Ishikawa (cell line): ENCODE data around the gene CARHSP1.

Experiments used
- CEBPB ChIP-seq: IDR thresholded peaks from 2 replicates; pipeline ENCODE4 v1.6.1; 2012
- CREB1 ChIP-seq: IDR thresholded peaks from 2 replicates; pipeline ENCODE4 v1.6.1; 2012; ENCODE audit warnings: low read depth
- EGR1 ChIP-seq: IDR thresholded peaks from 2 replicates; pipeline ENCODE4 v1.6.1; 2012
- EP300 ChIP-seq: IDR thresholded peaks from 2 replicates; pipeline ENCODE4 v1.6.1; 2012; ENCODE audit warnings: borderline replicate concordance
- FOXM1 ChIP-seq: IDR thresholded peaks from 2 replicates; pipeline ENCODE4 v1.6.1; 2012; ENCODE audit warnings: low read depth, borderline replicate concordance
- NFIC ChIP-seq: IDR thresholded peaks from 2 replicates; pipeline ENCODE4 v1.6.1; 2012
- RAD21 ChIP-seq: IDR thresholded peaks from 2 replicates; pipeline ENCODE4 v1.6.1; 2012; ENCODE audit warnings: low read depth
- TAF1 ChIP-seq: IDR thresholded peaks from 2 replicates; pipeline ENCODE4 v1.6.1; 2012; ENCODE audit warnings: low read depth, mild to moderate bottlenecking
- TCF12 ChIP-seq: IDR thresholded peaks from 2 replicates; pipeline ENCODE4 v1.6.1; 2012; ENCODE audit warnings: low read depth
- TEAD4 ChIP-seq: IDR thresholded peaks from 2 replicates; pipeline ENCODE4 v1.6.1; 2012
- YY1 ChIP-seq: IDR thresholded peaks from 2 replicates; pipeline ENCODE4 v1.6.1; 2012; ENCODE audit warnings: low read depth
- ZBTB7A ChIP-seq: IDR thresholded peaks from 2 replicates; pipeline ENCODE4 v1.6.1; 2012; ENCODE audit warnings: low read depth
- TF ChIP-seq, protein P1 (sequence below): IDR thresholded peaks from 2 replicates; pipeline ENCODE4 v1.6.1; 2012; ENCODE audit warnings: low read depth, mild to moderate bottlenecking
- TF ChIP-seq, protein P2 (sequence below): IDR thresholded peaks from 2 replicates; pipeline ENCODE4 v1.6.1; 2012
- TF ChIP-seq, protein P3 (sequence below): IDR thresholded peaks from 2 replicates; pipeline ENCODE4 v1.6.1; 2012

Gene CARHSP1

DNA sequence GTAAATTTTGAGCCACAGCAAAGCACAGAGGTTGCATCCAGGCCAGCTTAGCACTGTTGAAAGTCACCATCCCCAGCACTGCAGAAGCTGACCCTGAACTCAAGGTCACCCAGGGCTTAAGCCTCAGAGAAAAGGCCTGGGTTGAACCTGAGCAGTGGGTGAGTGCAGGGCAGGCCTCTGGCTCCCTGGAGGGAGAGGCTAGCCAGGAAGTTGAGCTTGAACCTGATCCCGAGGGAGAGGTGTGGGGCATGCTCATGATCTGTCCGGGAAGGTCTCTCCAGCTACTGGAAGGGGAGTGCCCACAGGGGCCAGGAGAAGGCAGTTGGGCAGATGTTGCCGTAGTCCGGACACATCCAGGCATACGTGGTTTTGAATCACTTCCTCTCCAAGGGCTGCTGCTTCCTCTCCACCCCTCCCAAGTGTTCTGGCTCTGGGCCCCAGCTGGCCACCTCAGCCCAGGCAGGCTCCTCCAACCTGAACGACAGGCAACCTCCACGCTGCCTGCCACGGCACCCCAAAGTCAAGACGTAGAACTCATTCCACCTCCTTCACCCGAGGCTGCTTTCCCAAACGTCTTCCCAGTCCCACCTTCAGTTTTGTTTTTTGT is 18.4 kb downstream of the CARHSP1 start:
- no peak for TF ChIP-seq CEBPB

DNA sequence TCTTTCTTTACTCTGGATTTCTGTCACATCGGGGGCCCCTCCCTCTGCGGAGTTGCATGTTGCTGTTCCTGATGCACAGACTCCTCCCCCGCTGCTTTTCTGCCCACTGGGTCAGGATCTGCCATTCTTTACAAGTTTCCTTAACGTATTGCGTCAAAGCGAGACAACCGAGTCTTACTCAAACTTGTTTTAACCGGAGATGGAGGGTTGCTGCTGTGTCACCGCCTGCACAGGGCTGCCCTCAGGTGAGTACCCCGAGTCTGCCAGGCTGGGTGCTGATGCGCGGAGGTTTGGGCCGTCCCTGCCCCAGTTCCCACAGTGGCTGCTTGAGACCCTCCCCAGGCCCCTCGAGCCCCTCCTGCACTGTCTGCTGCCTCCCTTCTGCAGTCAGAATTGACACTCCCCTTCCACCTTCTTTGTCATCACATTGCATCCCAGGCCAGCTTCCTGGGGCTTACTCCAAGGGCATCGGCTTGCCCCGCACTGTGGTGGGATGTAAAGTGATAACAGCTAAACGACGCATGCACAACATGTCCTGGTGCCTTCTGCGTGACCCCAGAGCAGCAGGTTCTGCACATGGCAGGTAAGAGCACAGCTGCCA is 19.3 kb downstream of the CARHSP1 start:
- TF ChIP-seq EGR1 (no peak), TEAD4 (no peak), CREB1 (no peak), YY1 (no peak), EP300 (no peak), TCF12 (no peak), CEBPB (no peak), FOXM1 (no peak), NFIC (no peak), RAD21 (no peak), ZBTB7A (no peak), TAF1 (no peak)
- TF ChIP-seq, protein P1, sequence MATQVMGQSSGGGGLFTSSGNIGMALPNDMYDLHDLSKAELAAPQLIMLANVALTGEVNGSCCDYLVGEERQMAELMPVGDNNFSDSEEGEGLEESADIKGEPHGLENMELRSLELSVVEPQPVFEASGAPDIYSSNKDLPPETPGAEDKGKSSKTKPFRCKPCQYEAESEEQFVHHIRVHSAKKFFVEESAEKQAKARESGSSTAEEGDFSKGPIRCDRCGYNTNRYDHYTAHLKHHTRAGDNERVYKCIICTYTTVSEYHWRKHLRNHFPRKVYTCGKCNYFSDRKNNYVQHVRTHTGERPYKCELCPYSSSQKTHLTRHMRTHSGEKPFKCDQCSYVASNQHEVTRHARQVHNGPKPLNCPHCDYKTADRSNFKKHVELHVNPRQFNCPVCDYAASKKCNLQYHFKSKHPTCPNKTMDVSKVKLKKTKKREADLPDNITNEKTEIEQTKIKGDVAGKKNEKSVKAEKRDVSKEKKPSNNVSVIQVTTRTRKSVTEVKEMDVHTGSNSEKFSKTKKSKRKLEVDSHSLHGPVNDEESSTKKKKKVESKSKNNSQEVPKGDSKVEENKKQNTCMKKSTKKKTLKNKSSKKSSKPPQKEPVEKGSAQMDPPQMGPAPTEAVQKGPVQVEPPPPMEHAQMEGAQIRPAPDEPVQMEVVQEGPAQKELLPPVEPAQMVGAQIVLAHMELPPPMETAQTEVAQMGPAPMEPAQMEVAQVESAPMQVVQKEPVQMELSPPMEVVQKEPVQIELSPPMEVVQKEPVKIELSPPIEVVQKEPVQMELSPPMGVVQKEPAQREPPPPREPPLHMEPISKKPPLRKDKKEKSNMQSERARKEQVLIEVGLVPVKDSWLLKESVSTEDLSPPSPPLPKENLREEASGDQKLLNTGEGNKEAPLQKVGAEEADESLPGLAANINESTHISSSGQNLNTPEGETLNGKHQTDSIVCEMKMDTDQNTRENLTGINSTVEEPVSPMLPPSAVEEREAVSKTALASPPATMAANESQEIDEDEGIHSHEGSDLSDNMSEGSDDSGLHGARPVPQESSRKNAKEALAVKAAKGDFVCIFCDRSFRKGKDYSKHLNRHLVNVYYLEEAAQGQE: no peak
- TF ChIP-seq, protein P2, sequence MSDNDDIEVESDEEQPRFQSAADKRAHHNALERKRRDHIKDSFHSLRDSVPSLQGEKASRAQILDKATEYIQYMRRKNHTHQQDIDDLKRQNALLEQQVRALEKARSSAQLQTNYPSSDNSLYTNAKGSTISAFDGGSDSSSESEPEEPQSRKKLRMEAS: no peak
- TF ChIP-seq, protein P3, sequence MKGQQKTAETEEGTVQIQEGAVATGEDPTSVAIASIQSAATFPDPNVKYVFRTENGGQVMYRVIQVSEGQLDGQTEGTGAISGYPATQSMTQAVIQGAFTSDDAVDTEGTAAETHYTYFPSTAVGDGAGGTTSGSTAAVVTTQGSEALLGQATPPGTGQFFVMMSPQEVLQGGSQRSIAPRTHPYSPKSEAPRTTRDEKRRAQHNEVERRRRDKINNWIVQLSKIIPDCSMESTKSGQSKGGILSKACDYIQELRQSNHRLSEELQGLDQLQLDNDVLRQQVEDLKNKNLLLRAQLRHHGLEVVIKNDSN: no peak

DNA sequence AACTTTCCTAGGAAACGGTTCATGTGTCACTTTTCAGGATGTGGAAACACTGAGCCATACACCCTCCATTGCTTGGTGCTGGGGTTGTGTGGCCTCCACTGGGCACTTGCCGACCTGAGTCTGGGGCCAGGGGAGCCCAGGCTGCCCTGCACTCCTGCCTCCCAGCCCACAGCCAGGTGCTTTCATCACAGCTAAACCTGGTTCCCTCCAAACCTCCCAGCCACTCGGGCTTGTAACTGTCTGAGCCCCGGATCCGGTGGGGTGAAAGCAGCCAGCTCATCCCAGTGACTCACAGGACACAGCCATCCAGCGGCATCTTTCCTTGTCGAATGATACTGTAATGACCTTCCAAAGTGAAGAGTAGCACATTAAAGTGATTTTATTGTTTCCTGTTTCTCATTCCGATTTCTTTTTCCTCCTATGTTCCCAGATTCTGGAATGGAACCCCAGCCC is 19.8 kb downstream of the CARHSP1 start:
- TF ChIP-seq, protein P2: no peak
- TF ChIP-seq FOXM1 (no peak), RAD21 (no peak), TEAD4 (no peak), NFIC (no peak), EP300 (no peak), ZBTB7A (no peak), CREB1 (no peak), EGR1 (no peak), TCF12 (no peak)
- TF ChIP-seq, protein P1: no peak
- TF ChIP-seq, protein P3: no peak

DNA sequence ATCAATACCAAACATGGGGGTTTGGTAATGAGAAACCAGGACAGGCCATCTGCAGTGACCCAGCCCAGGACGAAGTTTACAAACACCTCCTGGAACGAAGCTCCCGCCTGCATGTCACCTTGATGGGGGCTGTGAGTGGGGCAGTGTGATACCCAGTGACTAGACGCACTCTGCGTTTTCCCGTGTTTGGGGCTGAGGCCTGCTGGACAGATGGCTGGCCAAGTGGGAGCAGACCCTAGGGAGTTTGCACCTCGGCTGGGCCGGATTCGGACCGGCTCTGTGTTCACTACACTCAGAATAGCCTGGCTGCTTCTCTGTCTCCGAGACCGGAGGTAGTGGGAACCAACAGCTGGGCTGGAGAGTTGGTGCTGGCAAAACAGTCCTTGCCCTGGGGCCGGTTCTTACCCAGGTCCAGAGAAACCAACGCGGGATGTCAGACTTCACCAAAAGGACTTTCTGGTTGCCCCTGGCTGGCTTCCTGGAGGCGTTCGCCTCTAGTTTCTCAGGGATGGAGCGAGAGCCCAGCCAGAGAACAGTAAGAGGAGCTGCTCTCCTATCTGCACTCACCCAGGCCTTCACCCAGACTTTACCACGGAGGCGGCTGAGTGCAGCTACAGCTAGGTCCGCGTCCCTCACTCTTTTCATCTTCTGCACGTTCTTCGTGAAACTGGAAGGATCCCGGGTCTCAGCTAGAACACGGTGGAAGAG is 20.4 kb downstream of the CARHSP1 start:
- TF ChIP-seq YY1 (no peak), FOXM1 (no peak), TCF12 (no peak)

DNA sequence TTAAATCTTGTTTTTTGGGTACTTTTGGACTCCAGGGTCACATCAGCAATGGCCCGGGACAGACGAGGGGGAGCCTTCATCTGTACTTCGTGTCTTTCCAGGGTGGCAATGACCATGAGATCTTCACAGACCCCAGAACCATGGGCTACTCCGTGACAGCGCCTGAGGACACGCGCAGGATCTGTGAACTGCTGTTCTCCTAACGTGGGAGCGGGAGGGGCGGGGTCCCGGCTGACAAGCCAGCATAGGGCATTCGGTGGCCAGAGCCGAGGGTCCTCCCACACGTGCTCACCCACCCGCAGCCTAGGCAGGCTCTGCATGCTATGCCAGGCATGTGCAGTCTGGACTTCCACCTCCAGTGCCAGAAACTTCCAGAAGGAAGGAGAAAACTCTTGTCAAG is 21.2 kb downstream of the CARHSP1 start:
- no peak for TF ChIP-seq YY1
- TF ChIP-seq, protein P1: no peak
- TF ChIP-seq, protein P2: no peak
- no peak for TF ChIP-seq CEBPB
- TF ChIP-seq EGR1: no peak
- no peak for TF ChIP-seq EP300
- no peak for TF ChIP-seq FOXM1
- TF ChIP-seq TEAD4: no peak
